ENCODE data around the gene PRKCQ. TPM values are rescaled to one million over a fixed set of nuclear protein-coding genes. Genes with fewer than 3 reads are reported as not detected.

PRKCQ gene
- total and polyA plus RNA-seq, 2 of the 4 experiments (the other 2 are of a cell fraction): under 0.01 to 0.03 TPM

DNA sequence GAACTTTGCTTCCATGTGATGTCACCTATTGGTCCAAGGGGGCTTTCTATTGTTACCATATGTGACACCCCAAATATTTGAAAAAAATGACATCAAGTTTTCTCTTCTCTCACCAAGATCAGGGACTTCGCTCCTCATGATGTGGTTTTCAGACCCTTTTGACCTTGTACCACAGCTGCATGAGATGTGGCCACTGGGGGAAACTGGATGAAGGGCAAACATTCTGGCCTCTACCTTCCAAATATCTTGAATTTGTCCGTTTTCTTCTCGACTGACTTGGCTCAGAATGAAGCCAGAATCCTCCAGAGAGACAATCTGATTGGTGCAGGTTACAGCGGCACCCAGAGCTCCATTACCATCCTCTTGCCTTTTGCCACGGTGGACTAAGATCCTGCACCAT is 122.7 kb downstream of the PRKCQ start:
- Histone ChIP-seq H3K79me1 (ENCODE audit: low read depth in 1 of 2, low read length in 2 of 2) (no peaks in the 10 kb centered on the region), H3K14ac (replicated peaks; ENCODE audit: low read depth, low read length) (no peak overlapping the region), H4K8ac (ENCODE audit: low read depth in 2 of 2, low read length in 2 of 2) (no peak overlapping the region), H3K18ac (ENCODE audit: low read depth, low read length) (no peak overlapping the region), H4K5ac (ENCODE audit: low read depth, low read length) (no peak overlapping the region), H2AFZ (replicated peaks; ENCODE audit: low read length, poor library complexity) (peak overlapping the region; percentile 35), H3K27ac (ENCODE audit: insufficient read depth, low read length) (no peak overlapping the region), H3K27me3 (ENCODE audit: control insufficient read depth, insufficient read depth, low read length) (no peaks in the 10 kb centered on the region), H2BK120ac (ENCODE audit: low read depth, low read length) (no peak overlapping the region), H3K4ac (ENCODE audit: low read depth, low read length) (no peak overlapping the region), H2BK15ac (ENCODE audit: low read depth, low read length) (no peak overlapping the region), H2BK5ac (ENCODE audit: low read depth, low read length, poor library complexity, severe bottlenecking) (no peak overlapping the region), H3K4me3 (ENCODE audit: insufficient read depth, low read depth, low read length) (no peak overlapping the region), H3K56ac (ENCODE audit: extremely low read depth, insufficient read depth, low read length) (no peak overlapping the region), H2AK5ac (ENCODE audit: low read depth, low read length) (no peak overlapping the region), H4K20me1 (ENCODE audit: insufficient read depth, low read length) (no peaks in the 10 kb centered on the region), H3K9ac (ENCODE audit: low read depth, low read length) (no peak overlapping the region), H2BK20ac (ENCODE audit: low read depth, low read length) (no peak overlapping the region), H3K4me1 (ENCODE audit: control insufficient read depth, insufficient read depth, low read length) (no peaks in the 10 kb centered on the region), H3K36me3 (ENCODE audit: control insufficient read depth, insufficient read depth, low read length) (no peaks in the 10 kb centered on the region), H3K9me3 (ENCODE audit: control insufficient read depth, insufficient read depth, low read length) (no peaks in the 10 kb centered on the region), H3K4me2 (ENCODE audit: low read depth, low read length) (no peak overlapping the region), H3K23ac (ENCODE audit: low read depth, low read length) (no peak overlapping the region), H4K91ac (ENCODE audit: insufficient read depth, low read depth, low read length) (no peak overlapping the region), H2AK9ac (replicated peaks; ENCODE audit: low read depth, low read length, poor library complexity) (no peak overlapping the region), H3K9me1 (ENCODE audit: insufficient read depth, low read length) (no peaks in the 10 kb centered on the region)
- ChIA-PET CTCF (no interaction called here), POLR2A (ENCODE audit: unreplicated experiment) (no interaction called here)
- no TSS peak for BruUV-seq (replicated peaks)
- DNase-seq: no peak
- no peak for ATAC-seq (ENCODE audit: low read depth)
- no CpG with 5 or more reads among the region's 5 CpGs for WGBS, 2 experiments (ENCODE audit: extremely low coverage in 2 of 2, insufficient read length in 1 of 2)
- dilution Hi-C loops (cut with HindIII; ENCODE audit: low sequenced_read_pairs, unreplicated experiment): no loop called here
- intact Hi-C loops (cut with micrococcal nuclease): no loop called here
- in situ Hi-C loops (cut with MboI; ENCODE audit: low sequenced_read_pairs): no loop called here
- TF ChIP-seq CHD1 (IDR thresholded peaks at IDR 0.05; ENCODE audit: low read depth, low read length): no peak
- TF ChIP-seq RCOR1 (IDR thresholded peaks at IDR 0.05; ENCODE audit: insufficient replicate concordance, low read length): no peak
- TF ChIP-seq, protein P1, sequence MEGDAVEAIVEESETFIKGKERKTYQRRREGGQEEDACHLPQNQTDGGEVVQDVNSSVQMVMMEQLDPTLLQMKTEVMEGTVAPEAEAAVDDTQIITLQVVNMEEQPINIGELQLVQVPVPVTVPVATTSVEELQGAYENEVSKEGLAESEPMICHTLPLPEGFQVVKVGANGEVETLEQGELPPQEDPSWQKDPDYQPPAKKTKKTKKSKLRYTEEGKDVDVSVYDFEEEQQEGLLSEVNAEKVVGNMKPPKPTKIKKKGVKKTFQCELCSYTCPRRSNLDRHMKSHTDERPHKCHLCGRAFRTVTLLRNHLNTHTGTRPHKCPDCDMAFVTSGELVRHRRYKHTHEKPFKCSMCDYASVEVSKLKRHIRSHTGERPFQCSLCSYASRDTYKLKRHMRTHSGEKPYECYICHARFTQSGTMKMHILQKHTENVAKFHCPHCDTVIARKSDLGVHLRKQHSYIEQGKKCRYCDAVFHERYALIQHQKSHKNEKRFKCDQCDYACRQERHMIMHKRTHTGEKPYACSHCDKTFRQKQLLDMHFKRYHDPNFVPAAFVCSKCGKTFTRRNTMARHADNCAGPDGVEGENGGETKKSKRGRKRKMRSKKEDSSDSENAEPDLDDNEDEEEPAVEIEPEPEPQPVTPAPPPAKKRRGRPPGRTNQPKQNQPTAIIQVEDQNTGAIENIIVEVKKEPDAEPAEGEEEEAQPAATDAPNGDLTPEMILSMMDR (conservative IDR thresholded peaks at IDR 0.05; ENCODE audit: low read depth, low read length): no peak
- TF ChIP-seq RAD21 (IDR thresholded peaks at IDR 0.05; ENCODE audit: low read length): no peak
- no peak for TF ChIP-seq POLR2A (IDR thresholded peaks at IDR 0.05; ENCODE audit: low read depth, low read length)
- TF ChIP-seq RFX5 (IDR thresholded peaks at IDR 0.05; ENCODE audit: low read depth, low read length): no peak
- TF ChIP-seq, protein P2, sequence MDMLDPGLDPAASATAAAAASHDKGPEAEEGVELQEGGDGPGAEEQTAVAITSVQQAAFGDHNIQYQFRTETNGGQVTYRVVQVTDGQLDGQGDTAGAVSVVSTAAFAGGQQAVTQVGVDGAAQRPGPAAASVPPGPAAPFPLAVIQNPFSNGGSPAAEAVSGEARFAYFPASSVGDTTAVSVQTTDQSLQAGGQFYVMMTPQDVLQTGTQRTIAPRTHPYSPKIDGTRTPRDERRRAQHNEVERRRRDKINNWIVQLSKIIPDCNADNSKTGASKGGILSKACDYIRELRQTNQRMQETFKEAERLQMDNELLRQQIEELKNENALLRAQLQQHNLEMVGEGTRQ (IDR thresholded peaks at IDR 0.05; ENCODE audit: low read depth, low read length): no peak
- no peak for TF ChIP-seq CEBPB (IDR thresholded peaks at IDR 0.05; ENCODE audit: low read depth, low read length)
